ENCODE measurements around the gene FUBP1. TPM values are rescaled to one million over a fixed set of nuclear protein-coding genes. Genes with fewer than 3 reads are reported as not detected.

Gene FUBP1
- total and polyA plus RNA-seq, 8 donors = 95.4 to 412 (median 360) TPM

GRCh38 chr1:77945345-77945744, 33.5 kb downstream of the FUBP1 start:
- Histone ChIP-seq H3K4me3 (no peak overlapping the region), H3K9me3 (no peaks in the 10 kb centered on the region), H3K27me3 (no peaks in the 10 kb centered on the region), H3K36me3 (peaks cover 0 to 86% of the 10 kb centered on the region in 2 donors), H3K27ac (no peak overlapping the region), H3K4me1 (peaks cover 0 to 4% of the 10 kb centered on the region in 2 donors)
- DNase-seq = no peak
- intact Hi-C loops (cut with DNase I) = no loop called here
- ATAC-seq = no peak
- no peak for TF ChIP-seq CTCF (IDR thresholded peaks at IDR 0.05)

- Histone ChIP-seq H3K27ac (no peak overlapping the region), H3K4me3 (no peak overlapping the region), H3K36me3 (peaks cover 0 to 59% of the 10 kb centered on the region in 2 donors), H3K4me1 (peaks cover 0 to 4% of the 10 kb centered on the region in 2 donors), H3K27me3 (no peaks in the 10 kb centered on the region), H3K9me3 (no peaks in the 10 kb centered on the region)
- ATAC-seq = no peak
- no peak for TF ChIP-seq CTCF (IDR thresholded peaks at IDR 0.05)
- intact Hi-C loops (cut with DNase I) = no loop called here
- DNase-seq = no peak
Measured at GRCh38 chr1:77942400-77943140, 36.3 kb downstream of the FUBP1 start.

- TF ChIP-seq CTCF (IDR thresholded peaks at IDR 0.05) = no peak
- DNase-seq (no peak), ATAC-seq (no peak)
- Histone ChIP-seq H3K27me3 (no peaks in the 10 kb centered on the region), H3K36me3 (peaks cover 0 to 44% of the 10 kb centered on the region in 2 donors), H3K4me3 (no peak overlapping the region), H3K4me1 (peaks cover 0 to 4% of the 10 kb centered on the region in 2 donors), H3K27ac (no peak overlapping the region), H3K9me3 (no peaks in the 10 kb centered on the region)
- intact Hi-C loops (cut with DNase I) = no loop called here
Measured at GRCh38 chr1:77940921-77941570, 37.8 kb downstream of the FUBP1 start.

- no peak for DNase-seq
- intact Hi-C loops (cut with DNase I) = no loop called here
- ATAC-seq = no peak
- Histone ChIP-seq H3K36me3 (peaks cover 0 to 21% of the 10 kb centered on the region in 2 donors), H3K4me1 (peaks cover 0 to 4% of the 10 kb centered on the region in 2 donors), H3K27me3 (no peaks in the 10 kb centered on the region), H3K9me3 (no peaks in the 10 kb centered on the region), H3K27ac (no peak overlapping the region), H3K4me3 (no peak overlapping the region)
- TF ChIP-seq CTCF (IDR thresholded peaks at IDR 0.05) = no peak
Measured at GRCh38 chr1:77938651-77939050, 40.2 kb downstream of the FUBP1 start.

GRCh38 chr1:77929806-77930205, 49.1 kb downstream of the FUBP1 start:
- H3K4me3 ChIP-seq = no peak overlapping the region
- TF ChIP-seq CTCF (IDR thresholded peaks at IDR 0.05) = no peak

More at GRCh38 chr1:77929806-77930205, 49.1 kb downstream of the FUBP1 start:
- Histone ChIP-seq H3K27ac (no peak overlapping the region), H3K9me3 (no peaks in the 10 kb centered on the region), H3K4me1 (peaks cover 0 to 4% of the 10 kb centered on the region in 2 donors), H3K36me3 (peaks cover 0 to 11% of the 10 kb centered on the region in 2 donors), H3K27me3 (no peaks in the 10 kb centered on the region)
- intact Hi-C loops (cut with DNase I) = no loop called here
- DNase-seq = no peak
- no peak for ATAC-seq

Data from left lung (tissue), 10 donors.